Gastroesophageal sphincter (tissue), 3 donors: ENCODE data around the gene NDRG3.
"Not testable (repeated sequence)": the region's sequence is repeated elsewhere in the genome, so short reads cannot be mapped to it uniquely, and the experiment has no call there.

ENCODE experiments used
- CTCF ChIP-seq, 4 experiments: fragments of 200-600 bp in 2 of 4; fragments of 450-650 bp in 2 of 4; sonication (generic) in 1 of 4; IDR thresholded peaks; one replicate each; pipeline ENCODE4 v1.5.1; 2017 to 2019; ENCODE audit warnings: antibody characterized with exemption in 4 of 4, mild to moderate bottlenecking in 2 of 4, moderate library complexity in 2 of 4
- POLR2A ChIP-seq, 2 donors: fragments of 450-650 bp; IDR thresholded peaks; one replicate each; pipeline ENCODE4 v1.6.1; 2017; ENCODE audit warnings: antibody characterized with exemption in 2 of 2, mild to moderate bottlenecking in 2 of 2, moderate library complexity in 1 of 2
- POLR2AphosphoS5 ChIP-seq: sonication (generic); formaldehyde crosslinking; IDR thresholded peaks from one replicate; pipeline ENCODE4 v1.6.1; 2017; ENCODE audit warnings: antibody characterized with exemption

DNA sequence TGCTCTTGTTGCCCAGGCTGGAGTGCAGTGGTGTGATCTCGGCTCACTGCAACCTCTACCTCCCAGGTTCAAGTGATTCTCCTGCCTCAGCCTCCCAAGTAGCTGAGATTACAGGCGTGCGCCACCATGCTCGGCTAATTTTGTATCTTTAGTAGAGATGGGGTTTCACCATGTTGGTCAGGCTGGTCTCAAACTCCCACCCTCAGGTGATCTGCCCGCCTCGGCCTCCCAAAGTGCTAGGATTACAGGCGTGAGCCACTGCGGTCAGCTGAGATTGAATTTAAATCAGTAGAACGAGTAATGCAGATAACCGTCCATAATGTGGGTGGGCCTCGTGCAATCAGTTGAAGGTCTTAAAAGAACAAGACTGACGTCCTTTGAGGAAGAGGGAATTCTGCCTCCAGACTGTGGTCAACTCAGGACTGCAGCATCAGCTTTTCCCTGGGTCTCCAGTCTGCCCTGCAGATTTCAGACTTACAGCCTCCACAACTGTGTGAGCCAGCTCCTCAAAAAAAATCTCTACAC lies 107.0 kb downstream of the NDRG3 start:
- not testable (repeated sequence) for TF ChIP-seq CTCF (IDR thresholded peaks at IDR 0.05); POLR2AphosphoS5; POLR2A (IDR thresholded peaks at IDR 0.05)
